SH-SY5Y (cell line): ENCODE data around the gene NOD1.

Source experiments
- GATA2 ChIP-seq: IDR thresholded peaks from 2 replicates; pipeline ENCODE4 v1.6.1; 2011; ENCODE audit warnings: mild to moderate bottlenecking, low read depth, low read length
- GATA3 ChIP-seq: IDR thresholded peaks from 2 replicates; pipeline ENCODE4 v1.6.1; 2011; ENCODE audit warnings: low read depth, mild to moderate bottlenecking, low read length, moderate library complexity

DNA sequence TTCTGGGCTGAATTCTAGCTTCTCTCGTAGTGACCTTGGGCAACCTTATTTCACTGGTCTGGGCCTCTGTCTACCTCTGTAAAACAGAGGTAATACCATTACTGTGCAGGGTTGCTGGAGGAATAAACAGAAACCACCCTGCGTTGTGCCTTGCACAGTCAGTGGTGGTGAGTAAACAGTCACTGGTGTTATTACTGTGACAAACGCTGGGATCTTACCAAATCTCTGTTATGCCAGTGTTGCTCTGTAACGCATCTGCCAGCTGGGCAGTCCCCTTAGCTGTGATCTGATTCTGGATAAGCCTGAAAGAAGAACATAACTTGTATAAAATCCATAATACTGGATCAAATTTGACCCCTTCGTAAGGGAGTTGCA is 49.4 kb downstream of the NOD1 start:
- TF ChIP-seq GATA2 (no peak), GATA3 (no peak)
